NCI-H128 (cell line): ENCODE data around the gene GCNT1.
"Not testable (repeated sequence)": the region's sequence is repeated elsewhere in the genome, so short reads cannot be mapped to it uniquely, and the experiment has no call there.

Experiments
- DNase-seq: peaks from one replicate; lab custom pipeline; 2025; ENCODE audit not compliant: unreplicated experiment; lab: John Stamatoyannopoulos, UW

GCNT1 gene

GRCh38 chr9:76458903-76459693, at the start of gene GCNT1:
Gene GCNT1, plus strand, starts transcription at chr9:76459182. Its CDS starts 43,200 bp downstream, at chr9:76502382.
- peak; percentile 83 for DNase-seq

GRCh38 chr9:76412638-76413037, 46.3 kb upstream of the GCNT1 start:
- no peak for DNase-seq

GRCh38 chr9:76413658-76414057, 45.3 kb upstream of the GCNT1 start:
- no peak for DNase-seq

- DNase-seq, result no peak
Observed at GRCh38 chr9:76414661-76415060, 44.3 kb upstream of the GCNT1 start.

GRCh38 chr9:76415154-76415553, 43.8 kb upstream of the GCNT1 start:
- no peak for DNase-seq

- no peak for DNase-seq
Observed at GRCh38 chr9:76415731-76416130, 43.3 kb upstream of the GCNT1 start.

- DNase-seq, result no peak
Observed at GRCh38 chr9:76417394-76417793, 41.6 kb upstream of the GCNT1 start.

- DNase-seq, result no peak
Observed at GRCh38 chr9:76419782-76420380, 39.1 kb upstream of the GCNT1 start.

GRCh38 chr9:76423216-76424177, 35.5 kb upstream of the GCNT1 start:
- DNase-seq, result no peak

GRCh38 chr9:76424491-76424890, 34.5 kb upstream of the GCNT1 start:
- no peak for DNase-seq

- no peak for DNase-seq
Observed at GRCh38 chr9:76425677-76426453, 33.1 kb upstream of the GCNT1 start.

- DNase-seq, result no peak
Observed at GRCh38 chr9:76426807-76427419, 32.1 kb upstream of the GCNT1 start.

- no peak for DNase-seq
Observed at GRCh38 chr9:76431601-76432000, 27.4 kb upstream of the GCNT1 start.

GRCh38 chr9:76433406-76433805, 25.6 kb upstream of the GCNT1 start:
- DNase-seq, result no peak

GRCh38 chr9:76433836-76434235, 25.1 kb upstream of the GCNT1 start:
- DNase-seq, result no peak

GRCh38 chr9:76434897-76435296, 24.1 kb upstream of the GCNT1 start:
- DNase-seq, result not testable (repeated sequence)

GRCh38 chr9:76437017-76437699, 21.8 kb upstream of the GCNT1 start:
- DNase-seq, result not testable (repeated sequence)

GRCh38 chr9:76438841-76439588, 20.0 kb upstream of the GCNT1 start:
- DNase-seq, result no peak
